HepG2 (cell line): Measurements from ENCODE around the gene LSM14B. TPM values are rescaled to one million over a fixed set of nuclear protein-coding genes. Genes with fewer than 3 reads are reported as not detected.

Source experiments
- DNMT1 ChIP-seq: sonication (generic); formaldehyde crosslinking; IDR thresholded peaks from 2 replicates; pipeline ENCODE4 v1.5.1; 2020; ENCODE audit warnings: mild to moderate bottlenecking, missing genetic modification reagents
- EP300 ChIP-seq, 3 experiments: sonication (generic) in 1 of 3; formaldehyde crosslinking in 1 of 3; IDR thresholded peaks; 2 replicates each; pipeline versions ENCODE4 v1.5.1 to v1.6.1; 2011 to 2020; ENCODE audit warnings: low read depth in 2 of 3, low read length in 2 of 3, borderline replicate concordance in 1 of 3, improper control_type of control experiment in 1 of 3, mild to moderate bottlenecking in 1 of 3, missing genetic modification reagents in 1 of 3, moderate library complexity in 1 of 3
- KDM1A ChIP-seq: IDR thresholded peaks from 2 replicates; pipeline ENCODE4 v1.6.1; 2016; ENCODE audit warnings: missing compliant biosample characterization
- KIAA2018 ChIP-seq: sonication (generic); formaldehyde crosslinking; IDR thresholded peaks from 2 replicates; pipeline ENCODE4 v1.5.0; 2020; ENCODE audit warnings: mild to moderate bottlenecking, missing genetic modification reagents, borderline replicate concordance
- SKI ChIP-seq: fragments of 450-650 bp; IDR thresholded peaks from one replicate; pipeline ENCODE4 v1.6.1; 2018; ENCODE audit warnings: mild to moderate bottlenecking; ENCODE audit not compliant: partially characterized antibody
- TEAD2 ChIP-seq: sonication (generic); formaldehyde crosslinking; IDR thresholded peaks from 2 replicates; pipeline ENCODE4 v1.9.0; 2021; ENCODE audit warnings: missing genetic modification reagents
- THYN1 ChIP-seq: sonication (generic); formaldehyde crosslinking; IDR thresholded peaks from 2 replicates; pipeline ENCODE4 v1.8.1; 2023; ENCODE audit warnings: low read depth, mild to moderate bottlenecking, moderate library complexity, missing genetic modification reagents, borderline replicate concordance
- YEATS4 ChIP-seq: sonication (generic); formaldehyde crosslinking; IDR thresholded peaks from 2 replicates; pipeline ENCODE4 v1.4.0; 2020; ENCODE audit warnings: missing genetic modification reagents, borderline replicate concordance
- ZFP36L2 ChIP-seq: sonication (generic); formaldehyde crosslinking; IDR thresholded peaks from 2 replicates; pipeline ENCODE4 v1.4.0; 2020; ENCODE audit warnings: missing genetic modification reagents
- ZFX ChIP-seq: sonication (generic); formaldehyde crosslinking; IDR thresholded peaks from 2 replicates; pipeline ENCODE4 v1.4.0; 2020; ENCODE audit warnings: mild to moderate bottlenecking, low read depth, missing genetic modification reagents, moderate library complexity
- ZNF136 ChIP-seq: sonication (generic); formaldehyde crosslinking; IDR thresholded peaks from 2 replicates; pipeline ENCODE4 v1.8.1; 2022; ENCODE audit warnings: low read depth, mild to moderate bottlenecking, moderate library complexity, missing genetic modification reagents
- ZNF225 ChIP-seq: sonication (generic); formaldehyde crosslinking; IDR thresholded peaks from 2 replicates; pipeline ENCODE4 v1.4.0; 2020; ENCODE audit warnings: mild to moderate bottlenecking, missing genetic modification reagents
- ZNF841 ChIP-seq: sonication (generic); formaldehyde crosslinking; IDR thresholded peaks from 2 replicates; pipeline ENCODE4 v1.8.1; 2023; ENCODE audit warnings: missing genetic modification reagents, borderline replicate concordance
- polyA plus RNA-seq, 8 experiments: library from polyadenylated mRNA; depleted of rRNA in 3 of 8; stranded (reverse) in 7 of 8; unstranded in 1 of 8; fragments of >200 nt; fragmentation: Illumina TruSeq in 4 of 8; extraction: Trizol in 4 of 8; gene quantifications; 2 replicates each; pipeline versions ENCODE4 v1.2.1 to v1.2.3, GENCODE V29; 2011 to 2016; ENCODE audit warnings: low read depth in 4 of 8, missing spikeins in 1 of 8, mixed read lengths in 1 of 8; ENCODE audit not compliant: insufficient read depth in 1 of 8
- total RNA-seq, 5 experiments: library from RNA; depleted of rRNA; stranded (reverse); fragments of >200 nt; fragmentation: Illumina TruSeq; extraction: Trizol; gene quantifications; 2 replicates each; pipeline ENCODE4 v1.2.3, GENCODE V29; 2016; ENCODE audit warnings: low read depth in 1 of 5
- TF ChIP-seq, protein P1 (sequence below): sonication (generic); formaldehyde crosslinking; IDR thresholded peaks from 2 replicates; pipeline ENCODE4 v1.5.0; 2020; ENCODE audit warnings: missing genetic modification reagents, mild to moderate bottlenecking, borderline replicate concordance
- TF ChIP-seq, protein P2 (sequence below): sonication (generic); formaldehyde crosslinking; IDR thresholded peaks from 2 replicates; pipeline ENCODE4 v1.5.1; 2020; ENCODE audit warnings: missing genetic modification reagents, mild to moderate bottlenecking, borderline replicate concordance

Gene LSM14B
- total and polyA plus RNA-seq, 2 of the 13 experiments (the other 11 are each of a cell fraction or from before 2014, with no cell fraction given): 43.3 to 79.2 TPM

DNA sequence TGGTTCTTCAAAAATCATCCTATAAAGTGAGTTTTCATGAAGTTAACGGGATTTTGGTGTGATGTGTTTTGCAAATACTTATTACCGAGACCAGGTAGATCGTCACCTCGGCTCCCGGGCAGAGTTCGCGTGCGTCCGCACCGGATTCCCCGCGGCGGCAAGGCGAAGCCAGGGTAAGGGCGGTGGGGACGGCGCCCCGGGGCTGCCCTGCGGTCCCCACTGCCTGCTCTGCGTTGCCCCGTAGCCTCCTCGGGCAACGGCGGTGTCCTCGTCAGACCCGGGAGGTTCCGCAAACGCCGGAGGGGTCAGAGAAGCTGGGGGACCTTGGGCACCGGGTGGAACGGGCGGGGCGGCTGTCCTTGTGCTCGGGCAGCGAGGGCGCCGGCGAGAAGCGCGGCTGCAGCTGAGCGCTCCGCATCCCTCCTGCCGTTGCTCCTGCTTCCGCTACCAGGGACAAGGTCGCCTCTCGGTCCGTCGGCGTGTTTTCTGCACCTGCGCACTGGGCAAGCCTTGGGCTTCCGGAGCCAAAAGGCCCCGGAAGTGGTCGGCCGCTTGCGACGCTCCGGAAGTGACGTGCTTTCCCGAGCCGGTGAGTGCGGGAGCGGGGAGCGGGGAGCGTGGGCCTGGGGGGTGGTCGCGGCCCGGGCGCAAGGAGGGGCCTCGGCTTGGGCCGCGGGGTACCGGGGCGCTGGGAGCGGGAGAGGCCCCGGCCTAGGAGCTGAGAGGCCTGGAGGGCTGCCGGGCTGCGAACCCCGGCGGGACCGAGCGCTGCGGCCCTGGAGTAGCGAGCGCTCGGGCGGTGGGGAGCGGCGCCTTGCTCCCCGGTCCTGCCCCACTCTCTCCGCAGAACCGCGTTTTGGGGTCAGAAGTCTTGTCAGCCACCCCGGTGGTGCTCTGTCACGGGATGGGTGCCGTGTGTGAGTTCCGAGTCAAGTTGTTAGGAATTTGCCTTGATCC, 60.5 kb downstream of the LSM14B start, which contains the start of gene MTG2 (continued):
- TF ChIP-seq KDM1A (CRISPR knock-in tag) (peak; percentile 41; the same call in 1 of the 2 replicates), ZNF225 (CRISPR knock-in tag) (peak; percentile 98), TEAD2 (peak; percentile 88; the same call in 1 of the 2 replicates), YEATS4 (CRISPR knock-in tag) (peak; percentile 99), KIAA2018 (peak; percentile 47; the same call in 1 of the 2 replicates), THYN1 (CRISPR knock-in tag) (0 out of 2 replicates have a peak, but pooled peaks have one; percentile 23), ZNF136 (CRISPR knock-in tag) (peak; percentile 91; the same call in 1 of the 2 replicates), EP300 (IDR thresholded peaks at IDR 0.05; ENCODE audit: low read depth in 2 of 2, low read length in 2 of 2) (no peak; a peak in 1 of 4 replicates), EP300 (CRISPR knock-in tag; IDR thresholded peaks at IDR 0.05; ENCODE audit: borderline replicate concordance) (peak; percentile 36; the same call in 1 of the 2 replicates), ZFX (peak; percentile 99), ZNF841 (CRISPR knock-in tag) (peak; percentile 94), SKI (no peak), ZFP36L2 (CRISPR knock-in tag) (no peak; the same call in 1 of the 2 replicates), DNMT1 (CRISPR knock-in tag) (peak; percentile 70)
- TF ChIP-seq, protein P1, sequence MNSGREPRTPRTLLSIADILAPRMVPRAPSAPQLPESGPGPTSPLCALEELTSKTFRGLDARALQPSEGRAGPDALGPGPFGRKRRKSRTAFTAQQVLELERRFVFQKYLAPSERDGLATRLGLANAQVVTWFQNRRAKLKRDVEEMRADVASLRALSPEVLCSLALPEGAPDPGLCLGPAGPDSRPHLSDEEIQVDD (CRISPR knock-in tag): no peak; the same call in none of the 2 replicates
- TF ChIP-seq, protein P2, sequence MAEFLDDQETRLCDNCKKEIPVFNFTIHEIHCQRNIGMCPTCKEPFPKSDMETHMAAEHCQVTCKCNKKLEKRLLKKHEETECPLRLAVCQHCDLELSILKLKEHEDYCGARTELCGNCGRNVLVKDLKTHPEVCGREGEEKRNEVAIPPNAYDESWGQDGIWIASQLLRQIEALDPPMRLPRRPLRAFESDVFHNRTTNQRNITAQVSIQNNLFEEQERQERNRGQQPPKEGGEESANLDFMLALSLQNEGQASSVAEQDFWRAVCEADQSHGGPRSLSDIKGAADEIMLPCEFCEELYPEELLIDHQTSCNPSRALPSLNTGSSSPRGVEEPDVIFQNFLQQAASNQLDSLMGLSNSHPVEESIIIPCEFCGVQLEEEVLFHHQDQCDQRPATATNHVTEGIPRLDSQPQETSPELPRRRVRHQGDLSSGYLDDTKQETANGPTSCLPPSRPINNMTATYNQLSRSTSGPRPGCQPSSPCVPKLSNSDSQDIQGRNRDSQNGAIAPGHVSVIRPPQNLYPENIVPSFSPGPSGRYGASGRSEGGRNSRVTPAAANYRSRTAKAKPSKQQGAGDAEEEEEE (CRISPR knock-in tag): 0 out of 2 replicates have a peak, but pooled peaks have one; percentile 78
